ENCODE results near the gene GIGYF2.

Gene GIGYF2

GRCh38 chr2:232770207-232770606, 73.1 kb downstream of the GIGYF2 start:
- DNase-seq = no peak

- no peak for DNase-seq
These were observed 74.7 kb downstream of the GIGYF2 start for GRCh38 chr2:232771870-232772269.

- no peak for DNase-seq
These were observed 75.4 kb downstream of the GIGYF2 start for GRCh38 chr2:232772531-232772930.

GRCh38 chr2:232773815-232774214, 76.7 kb downstream of the GIGYF2 start:
- no peak for DNase-seq

- DNase-seq = no peak
These were observed 79.3 kb downstream of the GIGYF2 start, which contains the start of gene KCNJ13 for GRCh38 chr2:232776435-232776834. Gene KCNJ13, minus strand, starts transcription at chr2:232776565. Its CDS starts 5,203 bp downstream, at chr2:232771362.

- DNase-seq = no peak
These were observed 80.1 kb downstream of the GIGYF2 start for GRCh38 chr2:232777276-232777675.

- no peak for DNase-seq
These were observed 82.3 kb downstream of the GIGYF2 start for GRCh38 chr2:232779465-232779864.

- no peak for DNase-seq
These were observed 82.8 kb downstream of the GIGYF2 start for GRCh38 chr2:232779934-232780333.

- DNase-seq = no peak
These were observed 84.6 kb downstream of the GIGYF2 start for GRCh38 chr2:232781765-232782164.

- no peak for DNase-seq
These were observed 86.1 kb downstream of the GIGYF2 start for GRCh38 chr2:232783278-232783677.

- DNase-seq = no peak
These were observed 90.7 kb downstream of the GIGYF2 start for GRCh38 chr2:232787806-232788205.

GRCh38 chr2:232789082-232789481, 92.0 kb downstream of the GIGYF2 start:
- no peak for DNase-seq

- no peak for DNase-seq
These were observed 94.4 kb downstream of the GIGYF2 start for GRCh38 chr2:232791518-232791917.

GRCh38 chr2:232793271-232793670, 96.1 kb downstream of the GIGYF2 start:
- peak; percentile 11 for DNase-seq

- DNase-seq = no peak
These were observed 97.8 kb downstream of the GIGYF2 start for GRCh38 chr2:232794981-232795380.

- DNase-seq = no peak
These were observed 98.8 kb downstream of the GIGYF2 start for GRCh38 chr2:232795920-232796319.

GRCh38 chr2:232798187-232798586, 101.1 kb downstream of the GIGYF2 start:
- no peak for DNase-seq

GRCh38 chr2:232800166-232800565, 103.0 kb downstream of the GIGYF2 start:
- no peak for DNase-seq

- DNase-seq = no peak
These were observed 105.0 kb downstream of the GIGYF2 start for GRCh38 chr2:232802091-232802490.

- DNase-seq = no peak
These were observed 112.4 kb downstream of the GIGYF2 start for GRCh38 chr2:232809349-232810124.

- no peak for DNase-seq
These were observed 113.3 kb downstream of the GIGYF2 start for GRCh38 chr2:232810444-232810843.

- DNase-seq = no peak
These were observed 118.4 kb downstream of the GIGYF2 start for GRCh38 chr2:232815569-232815968.

GRCh38 chr2:232816657-232817056, 119.5 kb downstream of the GIGYF2 start:
- no peak for DNase-seq

GRCh38 chr2:232817756-232818155, 120.6 kb downstream of the GIGYF2 start:
- DNase-seq = no peak

GRCh38 chr2:232829988-232830387, 132.9 kb downstream of the GIGYF2 start:
- DNase-seq = no peak
